HUDEP-2 (cell line): ENCODE results near the gene SLX9.
"Not testable (repeated sequence)": the region's sequence is repeated elsewhere in the genome, so short reads cannot be mapped to it uniquely, and the experiment has no call there.

ENCODE experiments used
- DNase-seq, 76 experiments: peaks; one replicate each; lab custom pipeline; 2025; ENCODE audit not compliant: unreplicated experiment in 76 of 76; lab: John Stamatoyannopoulos, UW

SLX9 gene

GRCh38 chr21:45015469-45015860 is 75.6 kb downstream of the SLX9 start:
- DNase-seq = no peak

- no peak for DNase-seq
Observed at GRCh38 chr21:45016031-45016405, 76.2 kb downstream of the SLX9 start.

GRCh38 chr21:45016406-45017038 is 76.7 kb downstream of the SLX9 start:
- no peak for DNase-seq

GRCh38 chr21:45017039-45017960 is 77.5 kb downstream of the SLX9 start:
- no peak for DNase-seq

- no peak for DNase-seq
Observed at GRCh38 chr21:45018131-45019075, 78.6 kb downstream of the SLX9 start.

GRCh38 chr21:45019076-45019886 is 79.5 kb downstream of the SLX9 start:
- no peak for DNase-seq

GRCh38 chr21:45019887-45020537 is 80.2 kb downstream of the SLX9 start:
- DNase-seq = no peak

- no peak for DNase-seq
Observed at GRCh38 chr21:45020629-45021427, 81.0 kb downstream of the SLX9 start.

GRCh38 chr21:45021428-45022347 is 81.9 kb downstream of the SLX9 start:
- DNase-seq = no peak

- no peak for DNase-seq
Observed at GRCh38 chr21:45022348-45022675, 82.5 kb downstream of the SLX9 start.

- DNase-seq = no peak
Observed at GRCh38 chr21:45022736-45023135, 82.9 kb downstream of the SLX9 start.

GRCh38 chr21:45024516-45024915 is 84.7 kb downstream of the SLX9 start:
- not testable (repeated sequence) for DNase-seq

GRCh38 chr21:45026066-45026745 is 86.4 kb downstream of the SLX9 start:
- no peak for DNase-seq
